GM12878 (cell line): ENCODE data around the gene NXNL1. TPM values are rescaled to one million over a fixed set of nuclear protein-coding genes. Genes with fewer than 3 reads are reported as not detected.

Source experiments
- CHD1 ChIP-seq: IDR thresholded peaks from 2 replicates; pipeline ENCODE4 v1.6.1; 2012; ENCODE audit warnings: low read depth, low read length, improper control_type of control experiment
- EZH2 ChIP-seq: IDR thresholded peaks from 2 replicates; pipeline ENCODE4 v1.6.1; 2012; ENCODE audit warnings: low read depth, mild to moderate bottlenecking, control low read depth, inconsistent platforms, low read length, borderline replicate concordance; ENCODE audit not compliant: control insufficient read depth
- GATAD2B ChIP-seq: fragments of 450-650 bp; conservative IDR thresholded peaks from 2 replicates; pipeline ENCODE4 v1.6.1; 2017; ENCODE audit warnings: low read depth, mild to moderate bottlenecking, moderate library complexity
- HDGF ChIP-seq: fragments of 450-650 bp; IDR thresholded peaks from 2 replicates; pipeline ENCODE4 v1.6.1; 2016; ENCODE audit warnings: antibody characterized with exemption
- JUNB ChIP-seq: IDR thresholded peaks from 2 replicates; pipeline ENCODE4 v1.6.1; 2016; ENCODE audit warnings: antibody characterized with exemption, mild to moderate bottlenecking
- NFYB ChIP-seq: IDR thresholded peaks from 2 replicates; pipeline ENCODE4 v1.6.1; 2011; ENCODE audit warnings: low read depth, mild to moderate bottlenecking, low read length, improper control_type of control experiment, moderate library complexity; ENCODE audit not compliant: insufficient read depth
- POLR2A ChIP-seq: IDR thresholded peaks from 2 replicates; pipeline ENCODE4 v1.6.1; 2011; ENCODE audit warnings: low read depth, mild to moderate bottlenecking, low read length
- RB1 ChIP-seq: fragments of 450-650 bp; formaldehyde crosslinking; IDR thresholded peaks from 2 replicates; pipeline ENCODE4 v1.6.1; 2017; ENCODE audit warnings: mild to moderate bottlenecking, borderline replicate concordance
- SPI1 ChIP-seq: IDR thresholded peaks from 2 replicates; pipeline ENCODE4 v1.6.1; 2011; ENCODE audit warnings: low read depth, mild to moderate bottlenecking, low read length, moderate library complexity, borderline replicate concordance; ENCODE audit not compliant: insufficient read depth
- SRF ChIP-seq, 2 experiments: IDR thresholded peaks; 2 replicates each; pipeline ENCODE4 v1.6.1; 2011; ENCODE audit warnings: low read depth in 2 of 2, low read length in 2 of 2, mild to moderate bottlenecking in 1 of 2, moderate library complexity in 1 of 2
- STAT1 ChIP-seq: fragments of 450-650 bp; conservative IDR thresholded peaks from 2 replicates; pipeline ENCODE4 v1.6.1; 2014; ENCODE audit warnings: antibody characterized with exemption, mild to moderate bottlenecking
- SUZ12 ChIP-seq: fragments of 200-600 bp; sonication (generic); IDR thresholded peaks from one replicate; pipeline ENCODE4 v1.6.1; 2018; ENCODE audit warnings: antibody characterized with exemption, mild to moderate bottlenecking; ENCODE audit not compliant: unreplicated experiment
- TBL1XR1 ChIP-seq: IDR thresholded peaks from 2 replicates; pipeline ENCODE4 v1.6.1; 2012; ENCODE audit warnings: low read depth, low read length, improper control_type of control experiment
- TCF12 ChIP-seq: IDR thresholded peaks from 2 replicates; pipeline ENCODE4 v1.6.1; 2011; ENCODE audit warnings: low read depth, mild to moderate bottlenecking, low read length
- USF1 ChIP-seq: IDR thresholded peaks from 2 replicates; pipeline ENCODE4 v1.6.1; 2011; ENCODE audit warnings: borderline replicate concordance, low read depth, mild to moderate bottlenecking, moderate library complexity, mixed read lengths, low read length; ENCODE audit not compliant: insufficient read depth; ENCODE audit errors: extremely low read length
- ZBTB11 ChIP-seq: fragments of 450-650 bp; formaldehyde crosslinking; IDR thresholded peaks from 2 replicates; pipeline ENCODE4 v1.5.0; 2022; ENCODE audit warnings: mild to moderate bottlenecking, missing genetic modification characterization
- ZNF274 ChIP-seq: IDR thresholded peaks from one replicate; pipeline ENCODE4 v1.8.0; 2011; ENCODE audit not compliant: insufficient read length, insufficient read depth
- ZSCAN29 ChIP-seq: fragments of 450-650 bp; IDR thresholded peaks from 2 replicates; pipeline ENCODE4 v1.6.1; 2017; ENCODE audit warnings: mild to moderate bottlenecking, moderate library complexity
- polyA plus RNA-seq, 11 experiments: library from polyadenylated mRNA; depleted of rRNA in 4 of 11; unstranded in 6 of 11; stranded (reverse) in 5 of 11; fragments of >200 nt; fragmentation: Nextera tagmentation in 4 of 11; fragmentation: Illumina TruSeq in 1 of 11; extraction: Ambion mirVana in 4 of 11; extraction: Trizol in 1 of 11; gene quantifications; 1 replicate in 1 of 11; 2 replicates in 10 of 11; pipeline versions ENCODE4 v1.2.1 to v1.2.3, GENCODE V29; 2011 to 2016; ENCODE audit warnings: inconsistent platforms in 2 of 11, missing spikeins in 2 of 11, low read depth in 1 of 11
- total RNA-seq, 4 experiments: library from RNA; depleted of rRNA in 3 of 4; stranded (reverse); fragments of >200 nt in 3 of 4; fragmentation: Illumina TruSeq in 1 of 4; extraction: Trizol in 1 of 4; gene quantifications; 2 replicates each; pipeline versions ENCODE4 v1.2.1 to v1.2.3, GENCODE V29; 2013 to 2021
- TF ChIP-seq, protein P1 (sequence below): fragments of 450-650 bp; IDR thresholded peaks from 2 replicates; pipeline ENCODE4 v1.6.1; 2018; ENCODE audit warnings: borderline replicate concordance, mild to moderate bottlenecking; ENCODE audit not compliant: partially characterized antibody
- TF ChIP-seq, protein P2 (sequence below): fragments of 450-650 bp; IDR thresholded peaks from 2 replicates; pipeline ENCODE4 v1.6.1; 2017; ENCODE audit warnings: mild to moderate bottlenecking, moderate library complexity

The NXNL1 gene
- total and polyA plus RNA-seq, 10 of the 15 experiments (the other 5 are each of a cell fraction or from before 2014, with no cell fraction given), result not detected

GRCh38 chr19:17469481-17470067 lies 8.8 kb upstream of the NXNL1 start (continued):
- TF ChIP-seq CHD1 (no peak), TBL1XR1 (no peak), ZNF274 (no peak), EZH2 (no peak), SRF (IDR thresholded peaks at IDR 0.05; ENCODE audit: low read depth in 2 of 2, low read length in 2 of 2) (no peak), JUNB (no peak), ZSCAN29 (no peak), USF1 (peak; percentile 41), RB1 (no peak), GATAD2B (0 out of 2 replicates have a peak, but pooled peaks have one; percentile 7), SPI1 (no peak), STAT1 (no peak), TCF12 (no peak), SUZ12 (no peak), POLR2A (no peak), NFYB (no peak), ZBTB11 (CRISPR knock-in tag) (no peak), HDGF (no peak)
- TF ChIP-seq, protein P1, sequence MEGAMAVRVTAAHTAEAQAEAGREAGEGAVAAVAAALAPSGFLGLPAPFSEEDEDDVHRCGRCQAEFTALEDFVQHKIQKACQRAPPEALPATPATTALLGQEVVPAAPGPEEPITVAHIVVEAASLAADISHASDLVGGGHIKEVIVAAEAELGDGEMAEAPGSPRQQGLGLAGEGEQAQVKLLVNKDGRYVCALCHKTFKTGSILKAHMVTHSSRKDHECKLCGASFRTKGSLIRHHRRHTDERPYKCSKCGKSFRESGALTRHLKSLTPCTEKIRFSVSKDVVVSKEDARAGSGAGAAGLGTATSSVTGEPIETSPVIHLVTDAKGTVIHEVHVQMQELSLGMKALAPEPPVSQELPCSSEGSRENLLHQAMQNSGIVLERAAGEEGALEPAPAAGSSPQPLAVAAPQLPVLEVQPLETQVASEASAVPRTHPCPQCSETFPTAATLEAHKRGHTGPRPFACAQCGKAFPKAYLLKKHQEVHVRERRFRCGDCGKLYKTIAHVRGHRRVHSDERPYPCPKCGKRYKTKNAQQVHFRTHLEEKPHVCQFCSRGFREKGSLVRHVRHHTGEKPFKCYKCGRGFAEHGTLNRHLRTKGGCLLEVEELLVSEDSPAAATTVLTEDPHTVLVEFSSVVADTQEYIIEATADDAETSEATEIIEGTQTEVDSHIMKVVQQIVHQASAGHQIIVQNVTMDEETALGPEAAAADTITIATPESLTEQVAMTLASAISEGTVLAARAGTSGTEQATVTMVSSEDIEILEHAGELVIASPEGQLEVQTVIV, result no peak
- TF ChIP-seq, protein P2, sequence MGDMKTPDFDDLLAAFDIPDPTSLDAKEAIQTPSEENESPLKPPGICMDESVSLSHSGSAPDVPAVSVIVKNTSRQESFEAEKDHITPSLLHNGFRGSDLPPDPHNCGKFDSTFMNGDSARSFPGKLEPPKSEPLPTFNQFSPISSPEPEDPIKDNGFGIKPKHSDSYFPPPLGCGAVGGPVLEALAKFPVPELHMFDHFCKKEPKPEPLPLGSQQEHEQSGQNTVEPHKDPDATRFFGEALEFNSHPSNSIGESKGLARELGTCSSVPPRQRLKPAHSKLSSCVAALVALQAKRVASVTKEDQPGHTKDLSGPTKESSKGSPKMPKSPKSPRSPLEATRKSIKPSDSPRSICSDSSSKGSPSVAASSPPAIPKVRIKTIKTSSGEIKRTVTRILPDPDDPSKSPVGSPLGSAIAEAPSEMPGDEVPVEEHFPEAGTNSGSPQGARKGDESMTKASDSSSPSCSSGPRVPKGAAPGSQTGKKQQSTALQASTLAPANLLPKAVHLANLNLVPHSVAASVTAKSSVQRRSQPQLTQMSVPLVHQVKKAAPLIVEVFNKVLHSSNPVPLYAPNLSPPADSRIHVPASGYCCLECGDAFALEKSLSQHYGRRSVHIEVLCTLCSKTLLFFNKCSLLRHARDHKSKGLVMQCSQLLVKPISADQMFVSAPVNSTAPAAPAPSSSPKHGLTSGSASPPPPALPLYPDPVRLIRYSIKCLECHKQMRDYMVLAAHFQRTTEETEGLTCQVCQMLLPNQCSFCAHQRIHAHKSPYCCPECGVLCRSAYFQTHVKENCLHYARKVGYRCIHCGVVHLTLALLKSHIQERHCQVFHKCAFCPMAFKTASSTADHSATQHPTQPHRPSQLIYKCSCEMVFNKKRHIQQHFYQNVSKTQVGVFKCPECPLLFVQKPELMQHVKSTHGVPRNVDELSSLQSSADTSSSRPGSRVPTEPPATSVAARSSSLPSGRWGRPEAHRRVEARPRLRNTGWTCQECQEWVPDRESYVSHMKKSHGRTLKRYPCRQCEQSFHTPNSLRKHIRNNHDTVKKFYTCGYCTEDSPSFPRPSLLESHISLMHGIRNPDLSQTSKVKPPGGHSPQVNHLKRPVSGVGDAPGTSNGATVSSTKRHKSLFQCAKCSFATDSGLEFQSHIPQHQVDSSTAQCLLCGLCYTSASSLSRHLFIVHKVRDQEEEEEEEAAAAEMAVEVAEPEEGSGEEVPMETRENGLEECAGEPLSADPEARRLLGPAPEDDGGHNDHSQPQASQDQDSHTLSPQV, result no peak
